ENCODE results near the gene PFDN4.
A peak's percentile ranks its signal among the peaks of the same experiment; 100 is the strongest.
"Not testable (repeated sequence)": the region's sequence is repeated elsewhere in the genome, so short reads cannot be mapped to it uniquely, and the experiment has no call there.

The PFDN4 gene

GRCh38 chr20:54227751-54228150 is 19.9 kb downstream of the PFDN4 start:
- DNase-seq, result no peak

- DNase-seq, result no peak
Observed at GRCh38 chr20:54228841-54229240, 21.0 kb downstream of the PFDN4 start.

DNA sequence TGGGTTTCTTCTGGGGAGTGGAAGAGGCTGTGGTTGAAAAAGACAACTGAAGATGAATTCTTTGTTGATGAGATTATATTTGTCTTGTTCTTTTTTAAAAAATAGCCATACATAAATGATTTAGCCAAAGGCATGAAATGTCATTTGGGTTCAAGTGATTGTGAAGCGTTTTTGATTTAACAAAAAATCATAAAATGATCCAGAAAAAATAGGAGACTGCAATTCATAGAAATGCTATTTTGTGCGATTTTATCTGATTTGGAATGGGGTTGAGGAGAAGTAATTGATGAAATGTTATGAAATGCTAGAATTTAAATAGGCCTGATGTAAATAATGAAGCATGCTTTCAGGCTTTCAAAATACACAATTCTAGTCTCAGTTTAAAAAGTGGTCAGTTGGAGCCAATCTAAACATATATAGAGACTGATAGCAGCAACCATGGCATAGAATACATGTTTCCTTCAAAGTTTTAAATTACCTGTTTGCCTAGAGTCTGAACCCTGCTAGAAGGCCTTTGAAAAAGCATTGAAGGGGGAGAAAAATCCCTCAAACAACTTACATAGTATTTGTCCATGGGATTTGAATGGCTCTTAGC is 21.8 kb downstream of the PFDN4 start:
- DNase-seq, result no peak

- DNase-seq, result no peak
Observed at GRCh38 chr20:54231036-54231435, 23.1 kb downstream of the PFDN4 start.

- DNase-seq, result no peak
Observed at GRCh38 chr20:54234991-54235390, 27.1 kb downstream of the PFDN4 start.

DNA sequence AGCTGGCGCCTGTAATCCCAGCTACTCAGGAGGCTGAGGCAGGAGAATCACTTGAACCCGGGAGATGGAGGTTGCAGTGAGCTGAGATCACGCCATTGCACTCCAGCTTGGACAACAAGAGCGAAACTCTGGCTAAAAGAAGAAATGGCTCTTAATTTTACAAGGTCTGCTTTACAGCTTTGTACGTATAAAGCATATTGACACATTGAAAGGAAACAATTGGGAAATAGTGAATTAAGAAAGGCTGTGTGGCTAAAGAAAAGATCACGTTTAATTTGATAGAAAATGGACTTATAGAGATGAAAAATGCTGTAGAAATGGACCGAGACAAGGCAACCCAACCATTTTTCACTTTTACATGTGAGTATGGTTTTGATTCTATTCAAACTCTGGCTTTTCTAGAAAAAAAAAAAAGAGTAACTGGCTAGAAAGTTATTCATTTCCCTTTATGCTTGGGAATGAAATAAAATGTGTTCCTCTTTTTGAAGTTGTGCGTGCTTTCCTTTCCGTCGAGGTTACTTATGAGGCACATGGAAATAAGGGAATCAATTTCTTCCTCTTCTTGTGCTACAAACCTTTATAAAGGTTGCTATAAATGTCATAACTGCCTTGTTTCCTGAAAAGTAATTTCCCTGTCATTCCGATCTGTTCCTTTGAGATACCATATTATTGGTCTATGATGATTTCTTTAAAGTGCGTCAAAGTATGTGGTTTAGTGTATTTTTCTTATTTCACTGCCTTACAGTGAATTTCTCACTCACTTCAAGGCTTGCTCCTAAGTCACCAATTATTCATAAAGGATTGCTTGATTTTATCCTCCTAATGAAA is 29.4 kb downstream of the PFDN4 start:
- no peak for DNase-seq

GRCh38 chr20:54244113-54244512 is 36.2 kb downstream of the PFDN4 start:
- no peak for DNase-seq

- DNase-seq, result not testable (repeated sequence)
Observed at GRCh38 chr20:54248705-54249104, 40.8 kb downstream of the PFDN4 start.

DNA sequence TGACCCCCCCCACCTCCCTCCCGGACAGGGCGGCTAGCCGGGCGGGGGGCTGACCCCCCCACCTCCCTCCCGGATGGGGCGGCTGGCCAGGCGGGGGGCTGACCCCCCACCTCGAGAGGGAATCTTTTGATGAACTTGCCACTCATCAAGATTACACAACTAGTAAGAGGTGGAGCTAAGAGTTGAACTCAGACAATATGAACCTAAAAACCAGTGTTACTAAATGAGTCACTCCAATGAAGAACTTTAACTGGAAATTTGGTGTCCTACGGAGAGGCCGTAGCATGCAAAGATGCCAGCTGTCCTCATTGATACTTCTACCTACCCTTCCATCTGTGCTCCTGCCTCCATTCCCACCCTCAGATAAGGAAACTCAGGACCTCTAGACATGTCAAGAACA is 42.8 kb downstream of the PFDN4 start:
- DNase-seq, result no peak

DNA sequence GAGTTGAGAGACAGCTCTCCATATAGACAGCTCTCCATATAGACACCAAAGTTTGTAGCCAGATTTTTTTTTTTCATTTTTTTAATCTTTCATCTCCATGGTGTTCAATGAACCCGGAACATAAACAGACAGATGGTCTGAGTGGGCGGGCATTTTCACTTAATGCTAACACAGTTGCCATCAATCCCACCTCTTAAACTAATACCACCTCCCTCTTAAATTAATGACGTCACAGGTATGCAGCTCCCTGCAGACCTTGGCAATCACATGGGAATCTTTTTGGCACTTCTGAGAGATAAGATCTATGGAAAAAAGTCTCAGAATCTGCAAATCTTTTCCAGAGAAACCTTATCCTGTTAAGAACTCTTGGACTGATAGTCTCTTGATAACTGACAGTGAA is 43.2 kb downstream of the PFDN4 start:
- DNase-seq, result no peak

- DNase-seq, result no peak
Observed at GRCh38 chr20:54254596-54254995, 46.7 kb downstream of the PFDN4 start.

DNA sequence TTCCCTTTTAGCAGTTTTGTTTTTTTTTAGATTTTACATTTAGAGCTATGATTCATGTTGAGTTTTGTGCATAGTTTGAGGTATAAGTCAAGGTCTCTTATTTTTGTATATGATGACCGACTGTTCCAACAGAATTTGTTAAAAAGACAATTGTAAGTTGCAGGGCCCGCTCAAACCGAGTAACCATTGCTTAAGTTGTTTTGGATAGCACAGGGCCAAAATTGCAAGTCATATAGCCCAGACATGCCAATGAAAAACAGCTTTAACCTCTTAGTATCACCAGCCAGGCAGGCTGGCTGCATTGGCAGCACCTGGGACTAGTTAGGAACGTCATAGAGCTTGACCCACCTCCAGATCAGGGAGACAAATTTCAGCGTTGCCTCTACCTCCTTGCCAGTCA is 47.3 kb downstream of the PFDN4 start:
- DNase-seq, result no peak

DNA sequence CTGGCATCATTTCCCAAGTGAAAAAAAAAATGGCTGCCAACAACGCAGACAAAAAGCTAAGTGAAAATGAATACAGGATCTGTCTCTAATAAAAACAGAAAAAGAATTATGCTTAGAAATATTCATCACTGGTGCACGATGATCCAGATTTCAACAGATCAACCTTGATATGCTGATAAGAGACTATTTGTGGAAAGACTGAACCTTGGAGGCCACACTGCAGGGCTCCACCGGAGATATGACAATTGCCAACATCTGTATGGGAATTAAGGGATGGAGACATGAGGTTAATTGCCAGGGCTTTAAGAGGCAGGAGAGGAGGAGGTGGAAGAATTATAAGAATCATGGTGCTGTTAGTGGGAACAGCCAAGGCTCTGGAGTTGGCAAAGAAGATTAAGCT is 48.3 kb downstream of the PFDN4 start:
- no peak for DNase-seq

GRCh38 chr20:54257071-54257816 is 49.4 kb downstream of the PFDN4 start:
- no peak for DNase-seq

DNA sequence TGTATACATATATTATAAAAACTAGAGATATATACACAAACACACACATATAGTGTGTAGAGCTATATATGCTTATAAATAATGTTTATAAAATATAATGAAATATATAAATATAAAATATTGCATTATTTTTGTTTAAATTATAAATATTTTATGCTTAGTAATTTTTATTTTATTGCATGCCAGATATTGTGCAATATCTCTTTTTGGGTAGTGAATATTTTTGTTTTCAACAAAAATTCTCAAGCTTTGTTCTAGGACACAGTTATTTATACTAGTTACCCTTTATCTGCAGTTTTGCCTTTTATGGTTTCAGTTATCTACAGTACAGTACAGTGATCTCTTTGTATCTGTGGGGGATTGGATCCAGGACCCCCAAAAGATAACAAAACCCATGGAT is 52.2 kb downstream of the PFDN4 start:
- DNase-seq, result no peak

DNA sequence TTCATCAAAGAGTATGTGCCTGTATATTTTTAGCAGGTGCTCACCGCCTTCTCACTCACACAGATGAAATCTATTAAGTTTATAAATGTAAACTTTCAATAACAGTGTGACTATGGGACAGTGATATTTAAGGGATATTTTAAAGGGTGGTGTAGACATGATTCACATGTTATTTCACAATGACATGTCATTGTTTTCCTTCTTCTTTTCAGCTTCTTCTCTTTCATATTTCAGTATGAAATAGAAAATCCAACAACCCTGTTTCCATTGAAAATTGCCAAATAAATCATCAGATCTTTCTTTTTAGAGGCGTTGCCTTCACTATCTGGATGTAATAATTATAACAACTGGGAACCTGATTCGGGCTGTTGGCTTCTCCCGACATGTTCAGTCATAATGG is 54.8 kb downstream of the PFDN4 start:
- DNase-seq, result no peak

DNA sequence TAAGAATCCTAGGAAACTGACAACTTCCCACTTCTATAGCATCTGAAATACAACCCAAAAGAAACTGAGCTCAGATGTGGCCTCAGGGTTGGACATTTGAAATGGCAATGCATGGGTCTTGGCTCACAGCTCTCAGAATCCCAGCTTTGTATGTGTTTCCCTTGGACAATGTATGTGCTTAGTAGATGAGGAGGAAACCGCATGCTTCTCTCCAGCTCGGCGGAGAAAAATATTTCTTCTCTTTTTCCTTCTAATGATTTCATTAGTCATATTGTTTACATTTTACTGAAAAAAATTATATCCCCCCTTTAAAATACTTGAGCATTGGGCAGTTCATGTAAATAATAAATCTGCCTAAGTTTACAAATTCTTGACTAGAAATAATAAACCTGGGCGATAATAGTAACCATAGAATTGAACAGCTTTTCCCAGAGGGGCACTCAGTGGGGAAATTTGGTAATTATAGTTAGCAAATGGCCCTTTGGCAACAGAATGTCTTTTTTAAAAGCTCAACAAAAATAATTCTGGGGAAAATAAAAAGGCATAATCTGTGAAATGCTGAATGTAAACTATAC is 55.3 kb downstream of the PFDN4 start:
- peak; percentile 19 for DNase-seq

DNA sequence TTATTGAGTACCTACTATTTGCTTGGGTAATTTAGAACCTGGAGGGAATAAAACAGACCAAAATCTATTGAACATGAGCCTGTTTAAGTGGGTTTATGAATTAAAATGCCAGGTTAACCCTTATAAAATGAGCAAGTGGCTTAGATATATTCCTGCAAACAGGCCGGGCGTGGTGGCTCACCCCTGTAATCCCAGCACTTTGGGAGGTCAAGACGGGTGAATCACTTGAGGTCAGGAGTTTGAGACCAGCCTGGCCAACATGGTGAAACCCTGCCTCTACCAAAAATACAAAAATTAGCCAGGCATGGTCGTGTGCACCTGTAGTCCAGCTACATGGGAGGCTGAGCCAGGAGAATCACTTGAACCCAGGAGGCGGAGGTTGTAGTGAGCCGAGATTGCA is 57.9 kb downstream of the PFDN4 start:
- not testable (repeated sequence) for DNase-seq

GRCh38 chr20:54266844-54267243 is 59.0 kb downstream of the PFDN4 start:
- no peak for DNase-seq

GRCh38 chr20:54267483-54268003 is 59.7 kb downstream of the PFDN4 start:
- DNase-seq, result no peak

GRCh38 chr20:54268941-54269340 is 61.1 kb downstream of the PFDN4 start:
- no peak for DNase-seq

Data from femur (tissue), 1 donor.